ENCODE measurements around the gene FZD8. TPM values are rescaled to one million over a fixed set of nuclear protein-coding genes. Genes with fewer than 3 reads are reported as not detected.
"Not testable (repeated sequence)": the region's sequence is repeated elsewhere in the genome, so short reads cannot be mapped to it uniquely, and the experiment has no call there.

The FZD8 gene
- total RNA-seq (4.3 TPM), polyA plus RNA-seq (2.1 TPM)
- long read RNA-seq, donor 1, full-length matches to known transcripts: 2 of 2 reads
- long read RNA-seq, donor 1, partial matches to known transcripts: 0 of 2 reads
- long read RNA-seq, donor 1, other reads (novel, unspliced or antisense): 0 of 2 reads
- long read RNA-seq, donor 2: 0 reads
- long read RNA-seq, donor 3, full-length matches to known transcripts: 18 of 18 reads
- long read RNA-seq, donor 3, partial matches to known transcripts: 0 of 18 reads
- long read RNA-seq, donor 3, other reads (novel, unspliced or antisense): 0 of 18 reads
- long read RNA-seq, donor 4, full-length matches to known transcripts: 7 of 7 reads
- long read RNA-seq, donor 4, partial matches to known transcripts: 0 of 7 reads
- long read RNA-seq, donor 4, other reads (novel, unspliced or antisense): 0 of 7 reads
- long read RNA-seq, donor 5, full-length matches to known transcripts: 22 of 22 reads
- long read RNA-seq, donor 5, partial matches to known transcripts: 0 of 22 reads
- long read RNA-seq, donor 5, other reads (novel, unspliced or antisense): 0 of 22 reads
- long read RNA-seq, donor 6, full-length matches to known transcripts: 1 of 1 reads
- long read RNA-seq, donor 6, partial matches to known transcripts: 0 of 1 reads
- long read RNA-seq, donor 6, other reads (novel, unspliced or antisense): 0 of 1 reads
- long read RNA-seq, donor 7, full-length matches to known transcripts: 11 of 11 reads
- long read RNA-seq, donor 7, partial matches to known transcripts: 0 of 11 reads
- long read RNA-seq, donor 7, other reads (novel, unspliced or antisense): 0 of 11 reads
- long read RNA-seq, donor 8, full-length matches to known transcripts: 7 of 7 reads
- long read RNA-seq, donor 8, partial matches to known transcripts: 0 of 7 reads
- long read RNA-seq, donor 8, other reads (novel, unspliced or antisense): 0 of 7 reads
- long read RNA-seq, donor 9, full-length matches to known transcripts: 2 of 2 reads
- long read RNA-seq, donor 9, partial matches to known transcripts: 0 of 2 reads
- long read RNA-seq, donor 9, other reads (novel, unspliced or antisense): 0 of 2 reads
- long read RNA-seq, donor 10, full-length matches to known transcripts: 2 of 2 reads
- long read RNA-seq, donor 10, partial matches to known transcripts: 0 of 2 reads
- long read RNA-seq, donor 10, other reads (novel, unspliced or antisense): 0 of 2 reads

GRCh38 chr10:35642035-35642792 is at the start of gene FZD8:
Gene FZD8, minus strand, starts transcription at chr10:35642296. Its CDS starts 867 bp downstream, at chr10:35641429.
- Histone ChIP-seq H3K27me3 (ENCODE audit: control insufficient read depth in 2 of 2, insufficient read depth in 1 of 2, low read length in 1 of 2) (peaks cover 77 to 84% of the 10 kb centered on the region in 2 donors), H3K27ac (ENCODE audit: low read depth in 1 of 2, low read length in 1 of 2) (peak within 1 kb of the TSS in 1 of 2 donors; percentile 46), H3K36me3 (ENCODE audit: control insufficient read depth in 2 of 2, insufficient read depth in 2 of 2, low read length in 1 of 2) (no peaks in the 10 kb centered on the region), H3K9me3 (ENCODE audit: control insufficient read depth in 2 of 2, insufficient read depth in 1 of 2, low read length in 1 of 2) (peaks cover 0 to 2% of the 10 kb centered on the region in 2 donors), H3K4me1 (ENCODE audit: control insufficient read depth in 2 of 2, insufficient read depth in 2 of 2, low read length in 2 of 2) (peaks cover 3 to 22% of the 10 kb centered on the region in 2 donors), H3K4me3 (ENCODE audit: low read length in 2 of 2) (peak within 1 kb of the TSS; percentile 50 to 64)
- peak; percentile 51 to 90 (median 77) for DNase-seq (ENCODE audit: low read depth in 6 of 9, low spot score in 9 of 9)
- under 1% methylated on average over 80 of the region's 80 CpGs for WGBS

GRCh38 chr10:35691522-35692236 is 49.6 kb upstream of the FZD8 start:
- Histone ChIP-seq H3K27ac (ENCODE audit: low read depth in 1 of 2, low read length in 1 of 2) (no peak overlapping the region), H3K36me3 (ENCODE audit: control insufficient read depth in 2 of 2, insufficient read depth in 2 of 2, low read length in 1 of 2) (no peaks in the 10 kb centered on the region), H3K27me3 (ENCODE audit: control insufficient read depth in 2 of 2, insufficient read depth in 1 of 2, low read length in 1 of 2) (no peaks in the 10 kb centered on the region), H3K4me1 (ENCODE audit: control insufficient read depth in 2 of 2, insufficient read depth in 2 of 2, low read length in 2 of 2) (no peaks in the 10 kb centered on the region), H3K9me3 (ENCODE audit: control insufficient read depth in 2 of 2, insufficient read depth in 1 of 2, low read length in 1 of 2) (no peaks in the 10 kb centered on the region), H3K4me3 (ENCODE audit: low read length in 2 of 2) (no peak overlapping the region)
- DNase-seq (ENCODE audit: low read depth in 6 of 9, low spot score in 9 of 9): no peak
- WGBS: 95% methylated on average over 12 of the region's 12 CpGs

GRCh38 chr10:35690534-35690933 is 48.4 kb upstream of the FZD8 start:
- Histone ChIP-seq H3K36me3 (ENCODE audit: control insufficient read depth in 2 of 2, insufficient read depth in 2 of 2, low read length in 1 of 2) (no peaks in the 10 kb centered on the region), H3K27me3 (ENCODE audit: control insufficient read depth in 2 of 2, insufficient read depth in 1 of 2, low read length in 1 of 2) (no peaks in the 10 kb centered on the region), H3K27ac (ENCODE audit: low read depth in 1 of 2, low read length in 1 of 2) (no peak overlapping the region), H3K9me3 (ENCODE audit: control insufficient read depth in 2 of 2, insufficient read depth in 1 of 2, low read length in 1 of 2) (no peaks in the 10 kb centered on the region), H3K4me3 (ENCODE audit: low read length in 2 of 2) (no peak overlapping the region), H3K4me1 (ENCODE audit: control insufficient read depth in 2 of 2, insufficient read depth in 2 of 2, low read length in 2 of 2) (no peaks in the 10 kb centered on the region)
- no peak for DNase-seq (ENCODE audit: low read depth in 6 of 9, low spot score in 9 of 9)
- WGBS: 45% methylated on average over 5 of the region's 5 CpGs

- H3K36me3 ChIP-seq (ENCODE audit: control insufficient read depth in 2 of 2, insufficient read depth in 2 of 2, low read length in 1 of 2); H3K4me1 ChIP-seq (ENCODE audit: control insufficient read depth in 2 of 2, insufficient read depth in 2 of 2, low read length in 2 of 2); H3K4me3 ChIP-seq (ENCODE audit: low read length in 2 of 2); DNase-seq (ENCODE audit: low read depth in 6 of 9, low spot score in 9 of 9); H3K27ac ChIP-seq (ENCODE audit: low read depth in 1 of 2, low read length in 1 of 2); H3K27me3 ChIP-seq (ENCODE audit: control insufficient read depth in 2 of 2, insufficient read depth in 1 of 2, low read length in 1 of 2); H3K9me3 ChIP-seq (ENCODE audit: control insufficient read depth in 2 of 2, insufficient read depth in 1 of 2, low read length in 1 of 2): not testable (repeated sequence)
- 97% methylated on average over 4 of the region's 4 CpGs for WGBS
These were observed 43.8 kb upstream of the FZD8 start for GRCh38 chr10:35685858-35686257.

- no peaks in the 10 kb centered on the region for H3K4me1 ChIP-seq (ENCODE audit: control insufficient read depth in 2 of 2, insufficient read depth in 2 of 2, low read length in 2 of 2)
- WGBS: 95% methylated on average over 3 of the region's 3 CpGs
- no peak for DNase-seq (ENCODE audit: low read depth in 6 of 9, low spot score in 9 of 9)
- no peak overlapping the region for H3K27ac ChIP-seq (ENCODE audit: low read depth in 1 of 2, low read length in 1 of 2)
- no peak overlapping the region for H3K4me3 ChIP-seq (ENCODE audit: low read length in 2 of 2)
- H3K36me3 ChIP-seq (ENCODE audit: control insufficient read depth in 2 of 2, insufficient read depth in 2 of 2, low read length in 1 of 2): no peaks in the 10 kb centered on the region
- peaks cover 0 to 3% of the 10 kb centered on the region in 2 donors for H3K9me3 ChIP-seq (ENCODE audit: control insufficient read depth in 2 of 2, insufficient read depth in 1 of 2, low read length in 1 of 2)
- H3K27me3 ChIP-seq (ENCODE audit: control insufficient read depth in 2 of 2, insufficient read depth in 1 of 2, low read length in 1 of 2): no peaks in the 10 kb centered on the region
These were observed 43.3 kb upstream of the FZD8 start for GRCh38 chr10:35685402-35685801.

- WGBS: 96% methylated on average over 5 of the region's 5 CpGs
- no peak for DNase-seq (ENCODE audit: low read depth in 6 of 9, low spot score in 9 of 9)
- Histone ChIP-seq H3K4me1 (ENCODE audit: control insufficient read depth in 2 of 2, insufficient read depth in 2 of 2, low read length in 2 of 2) (no peaks in the 10 kb centered on the region), H3K27ac (ENCODE audit: low read depth in 1 of 2, low read length in 1 of 2) (no peak overlapping the region), H3K4me3 (ENCODE audit: low read length in 2 of 2) (no peak overlapping the region), H3K9me3 (ENCODE audit: control insufficient read depth in 2 of 2, insufficient read depth in 1 of 2, low read length in 1 of 2) (peaks cover 0 to 3% of the 10 kb centered on the region in 2 donors), H3K27me3 (ENCODE audit: control insufficient read depth in 2 of 2, insufficient read depth in 1 of 2, low read length in 1 of 2) (no peaks in the 10 kb centered on the region), H3K36me3 (ENCODE audit: control insufficient read depth in 2 of 2, insufficient read depth in 2 of 2, low read length in 1 of 2) (no peaks in the 10 kb centered on the region)
These were observed 42.5 kb upstream of the FZD8 start for GRCh38 chr10:35684586-35684985.

GRCh38 chr10:35675846-35676245 is 33.8 kb upstream of the FZD8 start:
- no peak overlapping the region for H3K4me3 ChIP-seq (ENCODE audit: low read length in 2 of 2)
- DNase-seq (ENCODE audit: low read depth in 6 of 9, low spot score in 9 of 9): no peak
- H3K4me1 ChIP-seq (ENCODE audit: control insufficient read depth in 2 of 2, insufficient read depth in 2 of 2, low read length in 2 of 2): no peaks in the 10 kb centered on the region
- H3K9me3 ChIP-seq (ENCODE audit: control insufficient read depth in 2 of 2, insufficient read depth in 1 of 2, low read length in 1 of 2): no peaks in the 10 kb centered on the region
- no peaks in the 10 kb centered on the region for H3K27me3 ChIP-seq (ENCODE audit: control insufficient read depth in 2 of 2, insufficient read depth in 1 of 2, low read length in 1 of 2)
- WGBS: 82% methylated on average over 1 of the region's 1 CpG
- H3K36me3 ChIP-seq (ENCODE audit: control insufficient read depth in 2 of 2, insufficient read depth in 2 of 2, low read length in 1 of 2): no peaks in the 10 kb centered on the region
- no peak overlapping the region for H3K27ac ChIP-seq (ENCODE audit: low read depth in 1 of 2, low read length in 1 of 2)

- Histone ChIP-seq H3K36me3 (ENCODE audit: control insufficient read depth in 2 of 2, insufficient read depth in 2 of 2, low read length in 1 of 2) (no peaks in the 10 kb centered on the region), H3K27me3 (ENCODE audit: control insufficient read depth in 2 of 2, insufficient read depth in 1 of 2, low read length in 1 of 2) (no peaks in the 10 kb centered on the region), H3K9me3 (ENCODE audit: control insufficient read depth in 2 of 2, insufficient read depth in 1 of 2, low read length in 1 of 2) (no peaks in the 10 kb centered on the region), H3K4me3 (ENCODE audit: low read length in 2 of 2) (no peak overlapping the region), H3K27ac (ENCODE audit: low read depth in 1 of 2, low read length in 1 of 2) (no peak overlapping the region), H3K4me1 (ENCODE audit: control insufficient read depth in 2 of 2, insufficient read depth in 2 of 2, low read length in 2 of 2) (no peaks in the 10 kb centered on the region)
- no peak for DNase-seq (ENCODE audit: low read depth in 6 of 9, low spot score in 9 of 9)
These were observed 32.7 kb upstream of the FZD8 start for GRCh38 chr10:35674843-35675242.
